Sigmoid colon (tissue), 4 donors: ENCODE results near the gene KIF21A.

ENCODE experiments used
- EP300 ChIP-seq, 4 donors: sonication (generic); formaldehyde crosslinking; IDR thresholded peaks; one replicate each; pipeline ENCODE4 v1.6.1; 2017; ENCODE audit warnings: antibody characterized with exemption in 4 of 4
- TF ChIP-seq, protein P1 (sequence below), 4 experiments: fragments of 450-650 bp in 3 of 4; fragments of 200-600 bp in 1 of 4; IDR thresholded peaks; one replicate each; pipeline ENCODE4 v1.5.1; 2016 to 2019; ENCODE audit warnings: antibody characterized with exemption in 4 of 4, mild to moderate bottlenecking in 3 of 4, moderate library complexity in 2 of 4

DNA sequence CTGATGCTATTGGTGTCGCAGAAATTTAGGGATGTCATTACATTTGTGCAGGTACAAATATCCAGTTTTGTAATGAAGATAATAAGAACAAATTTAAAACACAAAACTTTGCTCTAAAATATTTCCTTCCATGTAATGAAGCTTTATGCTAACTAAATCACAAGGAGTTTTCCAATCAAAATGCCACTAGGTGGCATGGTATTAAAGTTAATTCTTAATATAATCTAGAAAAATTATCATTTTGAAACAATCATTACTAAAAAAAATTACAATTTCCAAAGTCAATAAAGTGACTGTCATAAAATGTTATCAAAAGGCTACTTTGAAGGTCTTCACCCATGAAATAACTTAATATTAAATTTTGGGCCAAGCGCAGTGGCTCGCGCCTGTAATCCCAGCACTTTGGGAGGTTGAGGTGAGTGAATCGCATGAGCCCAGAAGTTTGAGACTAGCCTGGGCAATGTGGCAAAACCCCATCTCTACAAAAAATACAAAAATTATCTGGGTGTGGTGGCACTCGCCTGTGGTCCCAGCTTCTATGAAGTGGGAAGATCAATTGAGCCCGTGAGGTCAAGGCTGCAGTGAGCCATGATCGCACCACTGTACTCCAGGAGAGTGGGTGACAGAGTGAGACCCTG is 77.4 kb downstream of the KIF21A start:
- no peak for TF ChIP-seq EP300 (IDR thresholded peaks at IDR 0.05)
- TF ChIP-seq, protein P1, sequence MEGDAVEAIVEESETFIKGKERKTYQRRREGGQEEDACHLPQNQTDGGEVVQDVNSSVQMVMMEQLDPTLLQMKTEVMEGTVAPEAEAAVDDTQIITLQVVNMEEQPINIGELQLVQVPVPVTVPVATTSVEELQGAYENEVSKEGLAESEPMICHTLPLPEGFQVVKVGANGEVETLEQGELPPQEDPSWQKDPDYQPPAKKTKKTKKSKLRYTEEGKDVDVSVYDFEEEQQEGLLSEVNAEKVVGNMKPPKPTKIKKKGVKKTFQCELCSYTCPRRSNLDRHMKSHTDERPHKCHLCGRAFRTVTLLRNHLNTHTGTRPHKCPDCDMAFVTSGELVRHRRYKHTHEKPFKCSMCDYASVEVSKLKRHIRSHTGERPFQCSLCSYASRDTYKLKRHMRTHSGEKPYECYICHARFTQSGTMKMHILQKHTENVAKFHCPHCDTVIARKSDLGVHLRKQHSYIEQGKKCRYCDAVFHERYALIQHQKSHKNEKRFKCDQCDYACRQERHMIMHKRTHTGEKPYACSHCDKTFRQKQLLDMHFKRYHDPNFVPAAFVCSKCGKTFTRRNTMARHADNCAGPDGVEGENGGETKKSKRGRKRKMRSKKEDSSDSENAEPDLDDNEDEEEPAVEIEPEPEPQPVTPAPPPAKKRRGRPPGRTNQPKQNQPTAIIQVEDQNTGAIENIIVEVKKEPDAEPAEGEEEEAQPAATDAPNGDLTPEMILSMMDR (IDR thresholded peaks at IDR 0.05), result no peak
